ENCODE data around the gene ANKRD13D. TPM values are rescaled to one million over a fixed set of nuclear protein-coding genes. Genes with fewer than 3 reads are reported as not detected.

ANKRD13D gene
- total and polyA plus RNA-seq, 5 donors from 2014 or later = 9.5 to 158 (median 12.7) TPM

- no peak overlapping the region for H3K4me3 ChIP-seq (ENCODE audit: low read depth, low read length)
- Mint-ChIP-seq H3K27ac (no peak overlapping the region), H3K4me1 (no peaks in the 10 kb centered on the region), H3K9me3 (no peaks in the 10 kb centered on the region), H3K36me3 (peaks cover 3% of the 10 kb centered on the region), H3K4me3 (no peak overlapping the region), H3K27me3 (no peaks in the 10 kb centered on the region)
- H3K27me3 ChIP-seq (ENCODE audit: control insufficient read depth, insufficient read depth, low read length) = no peaks in the 10 kb centered on the region
- DNase-seq (no peak), ATAC-seq (ENCODE audit: low read depth in 2 of 2) (no peak)
- no peaks in the 10 kb centered on the region for H3K4me1 ChIP-seq (ENCODE audit: control insufficient read depth, insufficient read depth, low read length, poor library complexity, severe bottlenecking)
- H3K27ac ChIP-seq (ENCODE audit: insufficient read depth, low read length, poor library complexity, severe bottlenecking) = no peak overlapping the region
- no peaks in the 10 kb centered on the region for H3K36me3 ChIP-seq (ENCODE audit: control insufficient read depth, insufficient read depth, low read length)
- H3K9me3 ChIP-seq (ENCODE audit: control insufficient read depth in 2 of 2, low read length in 2 of 2) = no peaks in the 10 kb centered on the region
Observed at GRCh38 chr11:67332081-67332691, 43.1 kb downstream of the ANKRD13D start.

DNA sequence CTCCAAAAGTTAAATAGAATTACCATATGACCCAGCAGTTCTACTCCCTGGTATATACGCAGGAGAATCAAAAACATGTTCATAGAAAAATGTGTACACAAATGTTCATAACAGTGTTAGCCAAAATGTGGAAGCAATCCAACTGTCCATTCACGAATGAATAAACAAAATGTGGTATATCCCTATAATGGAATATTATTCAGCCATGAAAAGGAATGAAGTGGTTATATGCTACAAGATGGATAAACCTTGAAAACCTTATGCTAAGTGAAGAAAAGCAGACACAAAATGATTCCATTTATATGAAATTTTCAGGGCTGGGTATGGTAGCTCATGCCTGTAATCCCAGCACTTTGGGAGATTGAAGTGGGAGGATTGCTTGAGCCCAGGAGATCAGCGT lies 48.2 kb downstream of the ANKRD13D start:
- Mint-ChIP-seq H3K9me3 (no peaks in the 10 kb centered on the region), H3K27ac (no peak overlapping the region), H3K4me3 (no peak overlapping the region), H3K27me3 (no peaks in the 10 kb centered on the region), H3K4me1 (peaks cover 0 to under 1% (median 0%) of the 10 kb centered on the region in 4 donors), H3K36me3 (no peaks in the 10 kb centered on the region)
- H3K27me3 ChIP-seq (ENCODE audit: control insufficient read depth, insufficient read depth, low read length) = no peaks in the 10 kb centered on the region
- no peaks in the 10 kb centered on the region for H3K36me3 ChIP-seq (ENCODE audit: control insufficient read depth, insufficient read depth, low read length)
- ATAC-seq (ENCODE audit: low read depth in 2 of 2) (no peak), DNase-seq (no peak)
- no peaks in the 10 kb centered on the region for H3K4me1 ChIP-seq (ENCODE audit: control insufficient read depth, insufficient read depth, low read length, poor library complexity, severe bottlenecking)
- H3K4me3 ChIP-seq (ENCODE audit: low read depth, low read length) = no peak overlapping the region
- H3K9me3 ChIP-seq (ENCODE audit: control insufficient read depth in 2 of 2, low read length in 2 of 2) = no peaks in the 10 kb centered on the region
- H3K27ac ChIP-seq (ENCODE audit: insufficient read depth, low read length, poor library complexity, severe bottlenecking) = no peak overlapping the region

- Histone ChIP-seq H3K9me3 (ENCODE audit: control insufficient read depth in 2 of 2, low read length in 2 of 2) (no peaks in the 10 kb centered on the region), H3K27me3 (ENCODE audit: control insufficient read depth, insufficient read depth, low read length) (no peaks in the 10 kb centered on the region), H3K27ac (ENCODE audit: insufficient read depth, low read length, poor library complexity, severe bottlenecking) (peak overlapping the region; percentile 70), H3K36me3 (ENCODE audit: control insufficient read depth, insufficient read depth, low read length) (no peaks in the 10 kb centered on the region), H3K4me3 (ENCODE audit: low read depth, low read length) (peak overlapping the region; percentile 13), H3K4me1 (ENCODE audit: control insufficient read depth, insufficient read depth, low read length, poor library complexity, severe bottlenecking) (peaks cover 31% of the 10 kb centered on the region)
- Mint-ChIP-seq H3K4me3 (peak overlapping the region in 3 of 4 donors; percentile 3 to 82 (median 65)), H3K36me3 (no peaks in the 10 kb centered on the region), H3K9me3 (no peaks in the 10 kb centered on the region), H3K27ac (peak overlapping the region; percentile 91 to 97 (median 96)), H3K4me1 (peaks cover 6 to 52% (median 23%) of the 10 kb centered on the region in 4 donors), H3K27me3 (no peaks in the 10 kb centered on the region)
- DNase-seq (peak in 1 of 3 donors; percentile 80), ATAC-seq (ENCODE audit: low read depth in 2 of 2) (peak; percentile 76 to 83)
Observed at GRCh38 chr11:67344264-67344663, 55.2 kb downstream of the ANKRD13D start.

DNA sequence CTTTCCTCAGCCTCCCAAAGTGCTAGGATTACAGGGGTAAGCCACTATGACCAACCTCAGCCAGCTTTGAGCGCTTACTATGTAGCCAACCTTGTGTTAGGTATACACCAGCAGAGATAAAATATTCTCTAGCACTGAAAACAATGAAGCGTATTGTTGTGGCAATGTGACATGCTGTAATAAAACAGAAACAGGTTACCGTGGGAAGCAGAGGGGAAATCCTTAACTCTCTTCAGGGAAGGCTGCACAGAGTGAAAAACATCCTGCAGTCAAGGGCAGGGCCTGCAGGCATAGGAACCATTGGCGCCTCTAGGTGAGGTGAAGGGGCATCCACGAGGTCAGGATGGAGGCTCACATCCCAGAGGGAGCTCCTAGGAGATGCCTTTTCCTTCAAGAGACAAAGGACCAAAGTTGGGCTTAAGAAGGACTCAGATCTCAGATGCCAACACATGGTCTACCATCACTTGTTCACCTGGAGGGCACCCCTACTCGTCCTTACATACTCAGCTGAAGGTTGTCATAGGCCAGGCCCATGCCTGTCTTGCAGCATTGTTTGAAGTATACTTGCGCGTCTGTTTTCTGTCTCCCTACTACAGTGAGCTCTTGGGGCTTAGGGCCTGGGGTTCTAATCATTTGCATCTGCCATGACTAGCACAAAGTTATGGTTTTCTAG lies 56.3 kb downstream of the ANKRD13D start:
- no peaks in the 10 kb centered on the region for H3K27me3 ChIP-seq (ENCODE audit: control insufficient read depth, insufficient read depth, low read length)
- H3K36me3 Mint-ChIP-seq = no peaks in the 10 kb centered on the region
- H3K4me3 Mint-ChIP-seq = peak overlapping the region; percentile 47 to 82 (median 68)
- H3K4me3 ChIP-seq (ENCODE audit: low read depth, low read length) = peak overlapping the region; percentile 23
- no peaks in the 10 kb centered on the region for H3K9me3 Mint-ChIP-seq
- no peaks in the 10 kb centered on the region for H3K9me3 ChIP-seq (ENCODE audit: control insufficient read depth in 2 of 2, low read length in 2 of 2)
- H3K4me1 Mint-ChIP-seq = peaks cover 6 to 62% (median 28%) of the 10 kb centered on the region in 4 donors
- H3K27ac Mint-ChIP-seq = peak overlapping the region; percentile 91 to 97 (median 96)
- no peaks in the 10 kb centered on the region for H3K36me3 ChIP-seq (ENCODE audit: control insufficient read depth, insufficient read depth, low read length)
- peak; percentile 50 to 55 for ATAC-seq (ENCODE audit: low read depth in 2 of 2)
- H3K27me3 Mint-ChIP-seq = no peaks in the 10 kb centered on the region
- H3K4me1 ChIP-seq (ENCODE audit: control insufficient read depth, insufficient read depth, low read length, poor library complexity, severe bottlenecking) = peaks cover 31% of the 10 kb centered on the region
- no peak for DNase-seq
- peak overlapping the region; percentile 70 for H3K27ac ChIP-seq (ENCODE audit: insufficient read depth, low read length, poor library complexity, severe bottlenecking)

- Histone ChIP-seq H3K4me1 (ENCODE audit: control insufficient read depth, insufficient read depth, low read length, poor library complexity, severe bottlenecking) (peaks cover 35% of the 10 kb centered on the region), H3K27me3 (ENCODE audit: control insufficient read depth, insufficient read depth, low read length) (no peaks in the 10 kb centered on the region), H3K27ac (ENCODE audit: insufficient read depth, low read length, poor library complexity, severe bottlenecking) (peak overlapping the region; percentile 70)
Observed at GRCh38 chr11:67345920-67346819, 57.1 kb downstream of the ANKRD13D start.

DNA sequence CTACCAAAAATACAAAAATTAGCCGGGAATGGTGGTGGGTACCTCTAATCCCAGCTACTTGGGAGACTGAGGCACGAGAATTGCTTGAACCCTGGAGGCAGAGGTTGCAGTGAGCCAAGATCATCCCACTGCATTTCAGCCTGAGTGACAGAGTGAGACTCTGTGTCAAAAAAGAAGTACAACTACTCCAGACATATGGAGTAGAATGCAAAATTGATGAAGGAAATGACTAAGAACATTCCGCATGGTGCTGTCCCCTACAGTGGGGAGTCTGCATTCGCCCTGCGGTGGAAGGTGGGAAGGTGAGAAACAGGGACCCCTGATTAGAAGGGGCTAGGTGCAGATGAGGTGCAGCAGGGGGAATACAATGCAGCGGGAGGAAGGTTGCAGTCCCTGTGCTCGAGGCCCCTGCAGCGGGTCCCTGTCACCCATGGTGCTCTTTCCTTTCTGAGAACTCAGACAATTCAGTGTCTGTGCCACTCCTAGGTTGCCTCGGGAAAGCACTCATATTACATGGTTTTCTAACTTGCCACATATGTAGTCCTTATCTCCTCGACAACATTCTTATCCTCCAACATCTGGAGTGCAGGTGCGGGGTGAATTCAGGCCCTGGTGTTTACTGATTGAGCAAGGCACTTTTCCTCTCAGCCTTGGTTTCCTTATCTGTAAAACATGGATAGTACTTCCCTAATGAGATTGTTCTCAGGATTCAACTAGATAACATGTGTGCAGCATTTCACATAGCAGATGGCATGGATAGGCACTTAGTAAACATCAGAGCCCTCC lies 59.1 kb downstream of the ANKRD13D start:
- H3K4me3 Mint-ChIP-seq = peak overlapping the region in 1 of 4 donors; percentile 18
- H3K27me3 Mint-ChIP-seq = no peaks in the 10 kb centered on the region
- H3K27ac ChIP-seq (ENCODE audit: insufficient read depth, low read length, poor library complexity, severe bottlenecking) = no peak overlapping the region
- H3K4me1 Mint-ChIP-seq = peaks cover 6 to 82% (median 40%) of the 10 kb centered on the region in 4 donors
- no peaks in the 10 kb centered on the region for H3K36me3 ChIP-seq (ENCODE audit: control insufficient read depth, insufficient read depth, low read length)
- ATAC-seq (ENCODE audit: low read depth in 2 of 2) (no peak), DNase-seq (no peak)
- H3K27me3 ChIP-seq (ENCODE audit: control insufficient read depth, insufficient read depth, low read length) = no peaks in the 10 kb centered on the region
- H3K4me1 ChIP-seq (ENCODE audit: control insufficient read depth, insufficient read depth, low read length, poor library complexity, severe bottlenecking) = peaks cover 55% of the 10 kb centered on the region
- peak overlapping the region; percentile 48 to 76 (median 72) for H3K27ac Mint-ChIP-seq
- H3K9me3 Mint-ChIP-seq = no peaks in the 10 kb centered on the region
- no peaks in the 10 kb centered on the region for H3K36me3 Mint-ChIP-seq
- no peaks in the 10 kb centered on the region for H3K9me3 ChIP-seq (ENCODE audit: control insufficient read depth in 2 of 2, low read length in 2 of 2)
- no peak overlapping the region for H3K4me3 ChIP-seq (ENCODE audit: low read depth, low read length)

More at GRCh38 chr11:67345920-67346819, 57.1 kb downstream of the ANKRD13D start:
- peak overlapping the region; percentile 47 to 82 (median 68) for H3K4me3 Mint-ChIP-seq
- no peaks in the 10 kb centered on the region for H3K9me3 Mint-ChIP-seq
- no peaks in the 10 kb centered on the region for H3K36me3 ChIP-seq (ENCODE audit: control insufficient read depth, insufficient read depth, low read length)
- H3K4me3 ChIP-seq (ENCODE audit: low read depth, low read length) = no peak overlapping the region
- H3K27me3 Mint-ChIP-seq = no peaks in the 10 kb centered on the region
- peak in 2 of 3 donors; percentile 39 to 84 for DNase-seq
- peak overlapping the region; percentile 91 to 97 (median 96) for H3K27ac Mint-ChIP-seq
- no peaks in the 10 kb centered on the region for H3K9me3 ChIP-seq (ENCODE audit: control insufficient read depth in 2 of 2, low read length in 2 of 2)
- no peaks in the 10 kb centered on the region for H3K36me3 Mint-ChIP-seq
- H3K4me1 Mint-ChIP-seq = peaks cover 6 to 67% (median 31%) of the 10 kb centered on the region in 4 donors
- peak; percentile 68 to 75 for ATAC-seq (ENCODE audit: low read depth in 2 of 2)

- Mint-ChIP-seq H3K4me3 (peak overlapping the region in 2 of 4 donors; percentile 18 to 48), H3K4me1 (peaks cover 7 to 84% (median 45%) of the 10 kb centered on the region in 4 donors), H3K27me3 (no peaks in the 10 kb centered on the region), H3K36me3 (no peaks in the 10 kb centered on the region), H3K9me3 (no peaks in the 10 kb centered on the region), H3K27ac (peak overlapping the region; percentile 72 to 97 (median 76))
- H3K9me3 ChIP-seq (ENCODE audit: control insufficient read depth in 2 of 2, low read length in 2 of 2) = no peaks in the 10 kb centered on the region
- peaks cover 58% of the 10 kb centered on the region for H3K4me1 ChIP-seq (ENCODE audit: control insufficient read depth, insufficient read depth, low read length, poor library complexity, severe bottlenecking)
- no peak overlapping the region for H3K27ac ChIP-seq (ENCODE audit: insufficient read depth, low read length, poor library complexity, severe bottlenecking)
- ATAC-seq (ENCODE audit: low read depth in 2 of 2) (no peak), DNase-seq (no peak)
- no peak overlapping the region for H3K4me3 ChIP-seq (ENCODE audit: low read depth, low read length)
- no peaks in the 10 kb centered on the region for H3K27me3 ChIP-seq (ENCODE audit: control insufficient read depth, insufficient read depth, low read length)
- no peaks in the 10 kb centered on the region for H3K36me3 ChIP-seq (ENCODE audit: control insufficient read depth, insufficient read depth, low read length)
Observed at GRCh38 chr11:67349036-67349435, 59.9 kb downstream of the ANKRD13D start.

Measured in CD4-positive, CD25-positive, alpha-beta regulatory T cell (primary cell).